SK-N-SH treated with all-trans-retinoic acid at 6 μM for 48 hours (cell line): ENCODE results near the gene TMEM59.

ENCODE experiments used
- OSR1 ChIP-seq: fragments of 250-450 bp; sonication (Bioruptor Pico); IDR thresholded peaks from 2 replicates; pipeline ENCODE4 v1.8.0; 2022; ENCODE audit warnings: moderate library complexity, mild to moderate bottlenecking, inconsistent platforms
- PATZ1 ChIP-seq: fragments of 250-450 bp; sonication (Bioruptor Pico); IDR thresholded peaks from 2 replicates; pipeline ENCODE4 v1.8.0; 2020; ENCODE audit warnings: mild to moderate bottlenecking, moderate library complexity, borderline replicate concordance
- RARB ChIP-seq: fragments of 250-450 bp; sonication (Bioruptor Pico); IDR thresholded peaks from 2 replicates; pipeline ENCODE4 v1.8.0; 2021; ENCODE audit warnings: mild to moderate bottlenecking, moderate library complexity
- ZFP3 ChIP-seq: fragments of 250-450 bp; sonication (Bioruptor Pico); IDR thresholded peaks from 2 replicates; pipeline ENCODE4 v1.5.0; 2020; ENCODE audit warnings: mild to moderate bottlenecking, moderate library complexity
- TF ChIP-seq, protein P1 (sequence below): fragments of 250-450 bp; sonication (Bioruptor Pico); IDR thresholded peaks from 2 replicates; pipeline ENCODE4 v1.5.1; 2021; ENCODE audit warnings: mild to moderate bottlenecking, moderate library complexity

DNA sequence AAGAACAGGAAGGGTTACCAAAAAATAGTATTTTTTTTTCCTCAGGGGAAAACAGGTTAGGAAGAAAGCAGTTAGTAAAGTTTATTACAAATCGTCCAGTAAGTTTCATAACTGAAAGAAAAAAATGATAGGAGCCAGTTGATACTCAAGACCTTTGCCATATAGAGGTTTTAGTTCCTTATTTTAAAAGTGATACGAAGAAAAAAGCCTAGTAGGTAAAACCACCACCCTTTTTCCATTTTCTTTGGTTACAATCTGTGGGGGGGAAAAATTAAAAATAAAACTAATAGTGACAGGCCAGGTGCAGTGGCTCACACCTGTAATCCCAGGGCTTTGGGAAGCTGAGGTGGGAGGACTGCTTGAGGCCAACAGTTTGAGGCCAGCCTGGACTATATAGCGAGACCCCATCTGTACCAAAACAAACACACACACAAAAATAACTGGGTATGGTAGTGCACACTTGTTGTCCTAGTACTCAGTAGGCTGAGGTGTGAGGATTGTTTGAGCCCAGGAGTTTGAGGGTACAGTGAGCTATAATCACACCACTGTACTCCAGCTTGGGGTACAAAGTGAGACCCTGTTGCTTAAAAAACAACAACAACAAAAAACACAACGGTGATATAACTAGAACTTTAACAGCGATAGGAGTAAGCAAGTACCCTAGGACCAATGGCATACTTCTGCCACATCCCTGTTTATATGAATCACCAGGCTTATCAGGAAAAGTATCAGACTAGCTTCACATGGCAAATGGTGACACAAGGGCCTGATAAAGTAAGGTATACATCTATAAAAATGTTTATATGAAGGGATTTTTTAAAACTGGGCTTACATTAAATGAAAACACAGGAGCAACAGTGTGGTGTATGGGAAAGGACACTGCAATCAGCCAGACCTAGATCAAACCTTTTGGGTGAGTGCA, 5.4 kb downstream of the TMEM59 start:
- TF ChIP-seq RARB (CRISPR knock-in tag), result no peak
- TF ChIP-seq PATZ1, result no peak
- TF ChIP-seq ZFP3 (CRISPR knock-in tag), result no peak
- no peak for TF ChIP-seq OSR1 (CRISPR knock-in tag)
- TF ChIP-seq, protein P1, sequence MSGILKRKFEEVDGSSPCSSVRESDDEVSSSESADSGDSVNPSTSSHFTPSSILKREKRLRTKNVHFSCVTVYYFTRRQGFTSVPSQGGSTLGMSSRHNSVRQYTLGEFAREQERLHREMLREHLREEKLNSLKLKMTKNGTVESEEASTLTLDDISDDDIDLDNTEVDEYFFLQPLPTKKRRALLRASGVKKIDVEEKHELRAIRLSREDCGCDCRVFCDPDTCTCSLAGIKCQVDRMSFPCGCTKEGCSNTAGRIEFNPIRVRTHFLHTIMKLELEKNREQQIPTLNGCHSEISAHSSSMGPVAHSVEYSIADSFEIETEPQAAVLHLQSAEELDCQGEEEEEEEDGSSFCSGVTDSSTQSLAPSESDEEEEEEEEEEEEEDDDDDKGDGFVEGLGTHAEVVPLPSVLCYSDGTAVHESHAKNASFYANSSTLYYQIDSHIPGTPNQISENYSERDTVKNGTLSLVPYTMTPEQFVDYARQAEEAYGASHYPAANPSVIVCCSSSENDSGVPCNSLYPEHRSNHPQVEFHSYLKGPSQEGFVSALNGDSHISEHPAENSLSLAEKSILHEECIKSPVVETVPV (CRISPR knock-in tag), result no peak
